H1 (cell line): ENCODE results near the gene ARRDC2. TPM values are rescaled to one million over a fixed set of nuclear protein-coding genes. Genes with fewer than 3 reads are reported as not detected.

Experiments used
- KDM1A ChIP-seq: fragments of 200-600, 300-600 bp; sonication (generic); IDR thresholded peaks from 2 replicates; pipeline ENCODE4 v1.7.1; 2016; ENCODE audit warnings: mild to moderate bottlenecking, low read length, borderline replicate concordance
- RAD21 ChIP-seq, 2 experiments: IDR thresholded peaks in 1 of 2; conservative IDR thresholded peaks in 1 of 2; 2 replicates each; pipeline ENCODE4 v1.6.1; 2011; ENCODE audit warnings: low read depth in 2 of 2, low read length in 2 of 2, improper control_type of control experiment in 1 of 2, inconsistent platforms in 1 of 2, mild to moderate bottlenecking in 1 of 2, moderate library complexity in 1 of 2
- TAF7 ChIP-seq: optimal IDR thresholded peaks from 2 replicates; pipeline ENCODE3; 2011; ENCODE audit warnings: low read depth, mild to moderate bottlenecking, inconsistent platforms, low read length, moderate library complexity, borderline replicate concordance
- ZNF274 ChIP-seq: IDR thresholded peaks from 2 replicates; pipeline ENCODE4 v1.7.0; 2012; ENCODE audit warnings: low read length, borderline replicate concordance; ENCODE audit errors: extremely low read depth
- polyA plus RNA-seq, 7 experiments: library from polyadenylated mRNA; depleted of rRNA in 3 of 7; stranded (reverse) in 5 of 7; unstranded in 2 of 7; fragments of >200 nt in 5 of 7; fragments of 200-250 nt in 2 of 7; gene quantifications; 1 replicate in 5 of 7; 2 replicates in 1 of 7; 4 replicates in 1 of 7; pipeline versions ENCODE4 v1.2.1 to v1.2.3, GENCODE V29; 2011 to 2013; ENCODE audit warnings: missing spikeins in 2 of 7, mixed read lengths in 2 of 7
- total RNA-seq: library from RNA; stranded (reverse); fragmentation: NEBNext Ultra II Directional; extraction: Animal tissue kit (Norgen Biotek cat#: 25700); gene quantifications from 2 replicates; pipeline ENCODE4 v1.2.1, GENCODE V29; 2021

The ARRDC2 gene
- total and polyA plus RNA-seq, 2 of the 8 experiments (the other 6 are each of a cell fraction or from before 2014, with no cell fraction given), result 5.4 to 6.9 TPM

DNA sequence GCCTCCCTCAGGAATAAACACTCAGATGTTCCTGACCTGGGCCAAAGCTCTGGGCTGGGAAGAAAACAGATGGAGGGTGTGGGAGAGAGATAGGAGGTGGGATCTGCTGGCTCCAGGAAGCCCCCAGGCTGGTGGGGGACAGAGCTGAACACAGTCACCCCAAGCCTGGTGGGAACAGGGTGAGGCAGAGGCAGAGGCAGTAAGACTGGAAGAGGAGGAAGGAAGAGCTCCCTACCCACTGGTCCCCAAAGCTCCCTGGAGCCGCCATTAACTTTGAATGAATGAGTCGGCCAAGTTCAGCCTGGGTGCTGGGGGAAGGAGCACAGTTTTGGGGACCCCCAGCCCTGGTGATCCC lies 41.9 kb upstream of the ARRDC2 start (continued):
- no peak for TF ChIP-seq ZNF274
- no peak for TF ChIP-seq TAF7
- TF ChIP-seq RAD21 (IDR thresholded peaks at IDR 0.05 in 1 of 2, conservative IDR thresholded peaks at IDR 0.05 in 1 of 2; ENCODE audit: low read depth in 2 of 2, low read length in 2 of 2), result no peak
- no peak for TF ChIP-seq KDM1A
